ENCODE measurements around the gene MTRR. TPM values are rescaled to one million over a fixed set of nuclear protein-coding genes. Genes with fewer than 3 reads are reported as not detected.

Gene MTRR
- total and polyA plus RNA-seq, 2 of the 8 experiments (the other 6 are each of a cell fraction or from before 2014, with no cell fraction given), result 36.4 to 53.8 TPM

- TF ChIP-seq CHD7 (IDR thresholded peaks at IDR 0.05; ENCODE audit: insufficient replicate concordance, low read length) (no peak), SIX5 (IDR thresholded peaks at IDR 0.05; ENCODE audit: low read depth, low read length) (no peak), KDM1A (IDR thresholded peaks at IDR 0.05; ENCODE audit: borderline replicate concordance, low read length) (no peak), HDAC6 (IDR thresholded peaks at IDR 0.05; ENCODE audit: low read depth, low read length) (no peak), GABPA (IDR thresholded peaks at IDR 0.05; ENCODE audit: borderline replicate concordance, insufficient read depth, low read length) (no peak)
These were observed 22.6 kb upstream of the MTRR start (continued) for GRCh38 chr5:7846327-7846726.

Data from H1 (cell line).